HCT116 (cell line): ENCODE measurements around the gene PRUNE1. TPM values are rescaled to one million over a fixed set of nuclear protein-coding genes. Genes with fewer than 3 reads are reported as not detected.

Experiments
- ATAC-seq: fragments of 200-7000 bp; cut with Tn5 transposase; 2 replicates; pipeline ENCODE4 v1.9.1; 2020; ENCODE audit warnings: mild to moderate bottlenecking, moderate library complexity
- BruUV-seq: library from RNA; stranded (reverse); fragments of 400-500 nt; replicated peaks from 2 replicates; lab custom pipeline; 2021; lab: Mats Ljungman, UMichigan
- CTCF ChIA-PET: fragments of 300-600 bp; sonication (Branson Sonifier 250); formaldehyde crosslinking; loops from one replicate; lab custom pipeline; 2021; ENCODE audit warnings: antibody characterized with exemption; lab: Charles Lee
- POLR2A ChIA-PET: fragments of 300-600, 350-600 bp; sonication (Branson Sonifier 250); formaldehyde crosslinking; loops from one replicate; lab custom pipeline; 2021; ENCODE audit warnings: antibody characterized with exemption; lab: Charles Lee
- RAD21 ChIA-PET, 2 experiments: fragments of 300-600 bp; sonication (Branson Sonifier 250); formaldehyde crosslinking; loops; one replicate each; lab custom pipeline; 2023; ENCODE audit warnings: low total read pairs in 2 of 2; ENCODE audit not compliant: uncharacterized antibody in 2 of 2, unreplicated experiment in 2 of 2, low non-redundant PET in 1 of 2; lab: Charles Lee
- DNase-seq: peaks from one replicate; pipeline ENCODE4 v3.0.0-alpha.2; 2010; ENCODE audit warnings: low read depth, low spot score
- H2AFZ ChIP-seq: fragments of 200-600 bp; shearing (Covaris generic), sonication (generic); 2 replicates; pipeline ENCODE4 v1.6.1; 2017; ENCODE audit warnings: low read depth, mixed run types, mixed read lengths, antibody characterized with exemption, low read length; ENCODE audit not compliant: poor library complexity, severe bottlenecking
- H3K27ac ChIP-seq: 2 replicates; pipeline ENCODE4 v1.5.1; 2012; ENCODE audit warnings: low read depth, low read length
- H3K27me3 ChIP-seq: fragments of 200-600 bp; sonication (generic); 2 replicates; pipeline ENCODE4 v1.6.1; 2016; ENCODE audit warnings: mixed run types, low read length, mixed read lengths; ENCODE audit not compliant: insufficient read depth
- H3K36me3 ChIP-seq, 2 experiments: fragments of 200-500 bp in 1 of 2; fragments of 200-600 bp in 1 of 2; sonication (Bioruptor generic) in 1 of 2; sonication (generic) in 1 of 2; 2 replicates each; pipeline versions ENCODE4 v1.5.1 to v1.6.1; 2014 to 2016; ENCODE audit warnings: low read length in 2 of 2, inconsistent platforms in 1 of 2, mixed read lengths in 1 of 2, mixed run types in 1 of 2; ENCODE audit not compliant: insufficient read depth in 2 of 2, control insufficient read depth in 1 of 2
- H3K4me1 ChIP-seq, 2 experiments: fragments of 200-600 bp in 1 of 2; sonication (generic) in 1 of 2; 2 replicates each; pipeline versions ENCODE4 v1.5.1 to v1.6.1; 2012 to 2017; ENCODE audit warnings: low read length in 2 of 2, inconsistent platforms in 1 of 2, mild to moderate bottlenecking in 1 of 2, mixed read lengths in 1 of 2, mixed run types in 1 of 2, moderate library complexity in 1 of 2; ENCODE audit not compliant: insufficient read depth in 2 of 2, control insufficient read depth in 1 of 2
- H3K4me2 ChIP-seq: fragments of 200-600 bp; sonication (generic); 2 replicates; pipeline ENCODE4 v1.6.1; 2017; ENCODE audit warnings: mixed run types, low read length, mixed read lengths
- H3K4me3 ChIP-seq, 2 experiments: fragments of 200-600 bp in 1 of 2; sonication (generic) in 1 of 2; replicated peaks in 1 of 2; 2 replicates each; pipeline ENCODE4 v1.5.1; 2011 to 2016; ENCODE audit warnings: low read length in 2 of 2, control low read depth in 1 of 2, low read depth in 1 of 2, mild to moderate bottlenecking in 1 of 2, mixed read lengths in 1 of 2, mixed run types in 1 of 2
- H3K79me2 ChIP-seq: fragments of 200-600 bp; sonication (generic); 2 replicates; pipeline ENCODE4 v1.6.1; 2017; ENCODE audit warnings: mild to moderate bottlenecking, mixed run types, low read length, moderate library complexity, mixed read lengths; ENCODE audit not compliant: insufficient read depth
- H3K9ac ChIP-seq: fragments of 200-600 bp; sonication (generic); 2 replicates; pipeline ENCODE4 v1.6.1; 2016; ENCODE audit warnings: low read length, mixed read lengths
- H3K9me2 ChIP-seq: fragments of 200-600 bp; sonication (generic), shearing (Covaris generic); 2 replicates; pipeline ENCODE4 v1.6.1; 2017; ENCODE audit warnings: mixed run types, mild to moderate bottlenecking, moderate library complexity; ENCODE audit not compliant: insufficient read depth
- H3K9me3 ChIP-seq, 2 experiments: fragments of 200-500 bp in 1 of 2; fragments of 200-600 bp in 1 of 2; sonication (Bioruptor generic) in 1 of 2; sonication (generic) in 1 of 2; 2 replicates each; pipeline ENCODE4 v1.6.1; 2014 to 2017; ENCODE audit warnings: low read length in 2 of 2, mixed read lengths in 2 of 2, inconsistent platforms in 1 of 2, low read depth in 1 of 2, mild to moderate bottlenecking in 1 of 2, mixed run types in 1 of 2, moderate library complexity in 1 of 2; ENCODE audit not compliant: control insufficient read depth in 1 of 2, insufficient read depth in 1 of 2
- H4K20me1 ChIP-seq: fragments of 200-600 bp; sonication (generic), shearing (Covaris generic); 2 replicates; pipeline ENCODE4 v1.6.1; 2017; ENCODE audit warnings: mixed run types, mild to moderate bottlenecking, moderate library complexity; ENCODE audit not compliant: insufficient read depth
- ATF3 ChIP-seq: IDR thresholded peaks from 2 replicates; pipeline ENCODE4 v1.6.1; 2012
- CBX3 ChIP-seq: IDR thresholded peaks from 2 replicates; pipeline ENCODE4 v1.6.1; 2012; ENCODE audit warnings: low read depth
- CEBPB ChIP-seq: IDR thresholded peaks from 2 replicates; pipeline ENCODE4 v1.6.1; 2012; ENCODE audit warnings: low read depth
- CTCF ChIP-seq, 3 experiments: fragments of 200-600 bp in 1 of 3; sonication (generic) in 1 of 3; IDR thresholded peaks in 2 of 3; conservative IDR thresholded peaks in 1 of 3; 2 replicates each; pipeline ENCODE4 v1.5.1; 2012 to 2017; ENCODE audit warnings: low read depth in 2 of 3, low read length in 2 of 3, antibody characterized with exemption in 1 of 3, borderline replicate concordance in 1 of 3, control low read depth in 1 of 3, mild to moderate bottlenecking in 1 of 3, mixed read lengths in 1 of 3, mixed run types in 1 of 3, moderate library complexity in 1 of 3; ENCODE audit not compliant: insufficient read depth in 1 of 3
- EZH2 ChIP-seq: fragments of 200-600 bp; sonication (generic); IDR thresholded peaks from 2 replicates; pipeline ENCODE4 v1.6.1; 2017; ENCODE audit warnings: antibody characterized with exemption, mixed run types
- EZH2phosphoT487 ChIP-seq: fragments of 200-600 bp; IDR thresholded peaks from 2 replicates; pipeline ENCODE4 v1.6.1; 2018; ENCODE audit warnings: antibody characterized with exemption, borderline replicate concordance
- FOSL1 ChIP-seq: IDR thresholded peaks from 2 replicates; pipeline ENCODE4 v1.6.1; 2012; ENCODE audit warnings: low read depth
- REST ChIP-seq: IDR thresholded peaks from 2 replicates; pipeline ENCODE4 v1.6.1; 2012; ENCODE audit warnings: low read depth
- SIN3A ChIP-seq: IDR thresholded peaks from 2 replicates; pipeline ENCODE4 v1.6.1; 2012; ENCODE audit warnings: low read depth
- SP1 ChIP-seq: IDR thresholded peaks from 2 replicates; pipeline ENCODE4 v1.6.1; 2012; ENCODE audit warnings: low read depth
- SRF ChIP-seq: IDR thresholded peaks from 2 replicates; pipeline ENCODE4 v1.6.1; 2012; ENCODE audit warnings: low read depth
- ZBTB33 ChIP-seq: IDR thresholded peaks from 2 replicates; pipeline ENCODE4 v1.6.1; 2011; ENCODE audit warnings: mild to moderate bottlenecking, low read length, moderate library complexity; ENCODE audit not compliant: insufficient replicate concordance; ENCODE audit errors: extremely low read depth
- ZFX ChIP-seq: fragments of 450-650 bp; IDR thresholded peaks from 2 replicates; pipeline ENCODE4 v1.6.1; 2017
- ZNF274 ChIP-seq: fragments of 200-500 bp; sonication (Bioruptor generic); IDR thresholded peaks from 2 replicates; pipeline ENCODE4 v1.6.1; 2014; ENCODE audit warnings: mild to moderate bottlenecking, low read depth, low read length, inconsistent platforms
- intact Hi-C: fragments of 100-400 bp; cut with micrococcal nuclease; formaldehyde crosslinking; loops from 2 replicates; pipeline ENCODE4 v1.10.0; 2022
- total RNA-seq: library from RNA; stranded (reverse); gene quantifications from one replicate; pipeline ENCODE4 v1.2.1, GENCODE V29; 2021; ENCODE audit not compliant: unreplicated experiment
- TF ChIP-seq, protein P1 (sequence below): IDR thresholded peaks from 2 replicates; pipeline ENCODE4 v1.6.1; 2012

Gene PRUNE1
- total RNA-seq, 1 experiment from 2014 or later: 20.2 TPM

DNA sequence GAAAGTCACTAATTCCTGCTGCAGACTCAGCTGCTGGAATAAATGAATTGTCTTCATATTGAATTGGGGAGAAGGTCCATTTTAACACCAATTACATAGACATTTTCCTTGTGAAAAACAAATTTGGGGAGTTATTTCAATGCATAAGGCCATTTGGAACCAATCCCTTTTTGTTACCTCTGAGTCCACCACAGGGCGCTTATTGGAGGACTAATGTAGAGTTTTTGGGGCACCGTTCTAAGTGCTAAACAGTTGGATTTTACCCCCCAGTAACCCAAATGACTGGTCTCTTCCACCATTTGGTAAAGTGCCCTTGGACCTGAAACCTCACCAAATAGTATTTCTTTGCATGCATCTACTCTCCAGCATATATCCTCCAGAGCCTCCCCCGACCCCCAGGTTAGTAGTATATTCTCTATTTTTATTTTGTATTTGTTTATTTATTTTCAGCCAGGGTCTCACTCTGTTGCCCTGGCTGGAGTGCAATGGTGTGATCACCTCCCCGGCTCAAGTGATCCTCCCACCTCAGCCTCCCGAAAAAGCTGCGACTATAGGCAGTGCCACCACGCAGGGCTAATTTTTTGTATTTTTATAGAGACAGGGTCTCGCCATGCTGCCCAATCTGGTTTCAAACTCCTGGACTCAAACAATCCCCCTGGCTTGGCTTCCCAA is 1.6 kb downstream of the PRUNE1 start:
- Histone ChIP-seq H3K9ac (peak overlapping the region; percentile 95), H3K36me3 (no peaks in the 10 kb centered on the region), H3K4me2 (peak overlapping the region; percentile 94), H3K27me3 (no peaks in the 10 kb centered on the region), H3K4me1 (peaks cover 11 to 34% of the 10 kb centered on the region in 2 experiments; a peak in 3 of 4 replicates), H2AFZ (no peak overlapping the region), H4K20me1 (no peaks in the 10 kb centered on the region), H3K79me2 (peaks cover 16% of the 10 kb centered on the region), H3K9me2 (no peaks in the 10 kb centered on the region), H3K9me3 (no peaks in the 10 kb centered on the region), H3K27ac (no peak overlapping the region), H3K4me3 (peak overlapping the region; percentile 60 to 94; a peak in 3 of 4 replicates)
- BruUV-seq: no TSS peak
- no peak for TF ChIP-seq ZNF274
- TF ChIP-seq REST: no peak
- no peak for TF ChIP-seq EZH2
- no peak for TF ChIP-seq CBX3
- TF ChIP-seq, protein P1, sequence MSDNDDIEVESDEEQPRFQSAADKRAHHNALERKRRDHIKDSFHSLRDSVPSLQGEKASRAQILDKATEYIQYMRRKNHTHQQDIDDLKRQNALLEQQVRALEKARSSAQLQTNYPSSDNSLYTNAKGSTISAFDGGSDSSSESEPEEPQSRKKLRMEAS: no peak
- no peak for TF ChIP-seq SP1
- TF ChIP-seq SIN3A: no peak
- no peak for TF ChIP-seq CTCF (IDR thresholded peaks at IDR 0.05 in 2 of 3, conservative IDR thresholded peaks at IDR 0.05 in 1 of 3; ENCODE audit: borderline replicate concordance in 1 of 3, insufficient read depth in 1 of 3, low read depth in 2 of 3, low read length in 2 of 3)
- no peak for TF ChIP-seq ZFX
- no peak for TF ChIP-seq CEBPB
- TF ChIP-seq FOSL1: no peak
- TF ChIP-seq ATF3: no peak
- TF ChIP-seq EZH2phosphoT487: no peak
- TF ChIP-seq ZBTB33: no peak
- no peak for TF ChIP-seq SRF
- CTCF ChIA-PET: no interaction called here
- ATAC-seq (no peak), DNase-seq (no peak)
- RAD21 ChIA-PET: no interaction called here
- intact Hi-C loops: loop anchor here (5.0 kb wide), 1 partner anchor 448 kb away; no protein-coding TSS in a partner anchor
- POLR2A ChIA-PET: no interaction called here
